Measurements from ENCODE around the gene TTC16.
"Not testable (repeated sequence)": the region's sequence is repeated elsewhere in the genome, so short reads cannot be mapped to it uniquely, and the experiment has no call there.

TTC16 gene

DNA sequence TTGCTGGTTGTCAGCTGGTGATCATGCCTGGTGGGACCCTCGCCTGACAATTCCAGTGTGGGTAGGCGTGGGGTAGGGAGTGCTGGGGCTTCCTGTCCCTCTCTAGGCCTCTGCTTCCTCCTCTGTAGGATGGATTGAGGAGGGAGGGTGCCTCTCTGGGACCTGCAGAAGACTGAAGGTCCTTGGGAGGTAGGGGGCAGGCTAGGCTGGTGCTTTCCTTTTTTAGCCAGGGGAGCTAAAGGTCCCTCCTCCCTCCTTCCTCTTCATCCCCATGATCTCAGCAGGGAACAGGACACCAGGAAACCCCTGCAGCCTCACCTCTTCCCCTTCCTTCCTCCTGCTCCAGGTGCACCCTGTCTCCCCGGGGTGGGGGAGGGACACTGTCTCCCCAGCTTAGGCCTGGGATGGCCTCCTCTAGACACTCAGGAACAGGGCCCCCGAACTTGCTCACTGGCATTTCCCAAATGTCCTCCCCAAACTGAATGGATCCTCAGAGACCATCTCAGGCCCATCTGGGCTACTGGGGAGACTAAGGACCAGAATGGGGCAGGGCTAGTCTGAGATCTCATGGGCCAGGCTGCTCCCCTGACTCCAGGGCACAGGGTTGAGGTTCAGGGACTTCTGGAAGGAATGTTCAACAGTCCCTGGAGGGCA is 54.2 kb downstream of the TTC16 start:
- no peak for DNase-seq (ENCODE audit: low read depth)

DNA sequence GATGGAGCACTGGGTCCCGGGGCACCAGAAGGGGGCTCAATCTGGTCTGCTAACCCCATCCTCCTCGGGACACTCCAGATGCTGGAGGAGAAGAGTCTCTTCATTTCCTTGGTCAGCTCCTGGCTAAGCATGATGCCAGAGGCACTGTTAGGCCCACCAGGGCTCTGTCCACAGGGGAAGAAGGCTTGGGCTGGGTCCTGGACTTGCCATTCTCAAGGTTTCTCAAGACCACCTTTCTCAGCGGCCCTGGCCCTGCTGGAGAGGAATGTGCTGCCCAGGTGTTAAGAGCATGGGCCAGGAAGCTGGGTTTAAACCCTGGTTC is 54.7 kb downstream of the TTC16 start:
- no peak for DNase-seq (ENCODE audit: low read depth)

DNA sequence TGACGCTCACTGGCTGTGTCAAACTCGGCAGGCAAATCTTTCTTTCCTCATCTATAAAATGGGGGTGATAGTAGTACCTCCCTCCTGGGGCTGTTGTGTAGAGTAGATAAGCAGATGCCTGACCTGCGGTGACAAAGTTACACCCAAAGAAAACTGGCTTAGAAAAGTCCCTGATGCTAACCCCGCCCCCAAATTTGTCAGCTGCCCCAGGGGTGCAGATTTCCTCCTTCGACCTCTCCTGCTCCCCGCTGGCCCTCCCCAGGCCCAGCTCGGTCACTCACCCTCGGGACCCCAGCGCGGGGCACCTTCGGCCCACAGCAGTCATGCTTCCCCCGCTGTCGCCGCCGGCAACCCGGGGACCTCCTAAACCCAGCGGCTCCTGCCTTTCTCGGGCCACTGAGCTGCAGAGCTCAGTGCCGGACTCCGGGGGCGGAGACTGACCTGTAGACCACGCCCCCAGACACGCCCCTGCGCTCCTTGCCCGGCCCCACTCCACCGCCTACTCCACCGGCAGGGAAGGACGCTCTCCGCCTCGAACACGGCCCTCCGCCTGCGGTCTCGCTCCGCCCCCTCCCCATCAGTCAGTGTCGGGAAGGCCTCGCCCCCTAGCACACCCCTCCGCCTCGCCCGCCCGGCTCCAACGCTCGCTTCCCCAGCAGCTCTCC is 55.2 kb downstream of the TTC16 start:
- peak; percentile 92 for DNase-seq (ENCODE audit: low read depth)

- no peak for DNase-seq (ENCODE audit: low read depth)
Observed at GRCh38 chr9:127771570-127772189, 55.8 kb downstream of the TTC16 start.

DNA sequence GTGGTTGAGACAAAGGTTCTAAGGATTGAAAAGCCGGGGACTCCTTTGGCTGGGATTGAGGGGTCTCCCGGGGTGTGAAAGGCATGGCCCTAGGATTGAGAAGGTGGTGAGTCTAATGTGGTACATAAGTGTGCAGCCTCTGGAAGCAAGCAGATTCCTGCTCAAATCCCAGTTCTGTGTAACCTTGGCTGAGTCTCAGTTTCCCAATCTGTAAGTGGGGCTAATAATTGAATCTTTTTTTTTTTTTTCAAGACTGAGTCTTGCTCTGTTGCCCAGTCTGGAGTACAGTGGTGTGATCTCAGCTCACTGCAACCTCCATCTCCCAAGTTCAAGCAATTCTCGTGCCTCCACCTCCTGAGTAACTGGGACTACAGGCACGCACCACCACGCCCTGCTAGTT is 56.7 kb downstream of the TTC16 start:
- no peak for DNase-seq (ENCODE audit: low read depth)

- no peak for DNase-seq (ENCODE audit: low read depth)
Observed at GRCh38 chr9:127773272-127773671, 57.4 kb downstream of the TTC16 start.

GRCh38 chr9:127773981-127774380 is 58.1 kb downstream of the TTC16 start:
- DNase-seq (ENCODE audit: low read depth), result no peak

DNA sequence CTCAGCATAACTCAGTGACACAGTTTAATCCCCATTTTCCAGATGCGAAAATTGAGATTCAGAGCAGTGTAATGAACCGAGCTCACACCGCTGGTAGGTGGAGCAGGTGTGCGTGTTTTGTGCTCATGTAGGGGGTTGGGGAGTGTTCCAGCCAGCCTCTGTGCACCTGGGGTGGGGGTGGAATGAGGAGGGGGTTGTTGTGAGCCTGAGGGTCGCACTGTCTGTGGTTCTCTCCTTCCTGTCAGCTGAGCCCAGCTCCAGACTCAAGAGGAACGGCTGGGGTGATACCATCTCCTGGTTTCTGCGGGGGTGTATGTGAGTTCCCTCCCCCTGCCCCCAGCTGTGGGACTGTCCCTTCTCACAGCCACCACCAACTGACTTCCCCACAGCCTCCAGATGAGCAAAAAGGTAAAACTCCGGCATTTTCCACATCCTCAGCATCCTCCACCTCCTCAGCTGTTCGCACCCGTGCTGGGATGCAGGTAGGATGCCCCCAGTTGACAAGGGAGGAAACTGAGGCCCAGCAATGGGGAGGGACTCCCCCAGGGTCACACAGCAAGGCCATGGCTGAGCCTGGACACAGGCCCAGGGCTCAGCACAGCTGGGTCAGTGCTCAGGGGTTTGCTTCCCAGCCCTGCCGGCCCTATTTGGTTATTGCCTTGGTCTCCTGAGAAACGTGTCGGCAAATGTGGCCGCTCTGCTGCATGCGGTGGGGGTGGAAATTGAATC is 60.5 kb downstream of the TTC16 start:
- peak; percentile 66 for DNase-seq (ENCODE audit: low read depth)

DNA sequence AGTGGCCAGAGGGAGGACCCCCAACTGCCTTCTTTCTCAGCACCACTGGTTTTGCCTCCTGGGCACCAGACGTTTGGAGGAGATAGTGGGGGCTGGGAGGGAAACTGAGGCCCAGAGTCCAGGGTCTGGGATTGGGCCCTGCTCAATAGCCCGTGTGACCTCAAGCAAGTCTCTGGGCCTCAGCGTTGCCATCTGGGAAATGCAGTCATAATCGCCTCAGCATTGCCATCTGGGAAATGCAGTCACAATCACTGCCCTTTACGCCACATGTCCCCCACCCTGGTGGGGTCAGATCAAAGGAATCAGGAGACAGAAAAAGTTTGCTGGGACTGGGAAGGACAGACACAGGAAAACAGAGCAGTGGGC is 61.0 kb downstream of the TTC16 start:
- no peak for DNase-seq (ENCODE audit: low read depth)

GRCh38 chr9:127777368-127777980 is 61.6 kb downstream of the TTC16 start:
- no peak for DNase-seq (ENCODE audit: low read depth)

- DNase-seq (ENCODE audit: low read depth), result peak; percentile 30
Observed at GRCh38 chr9:127778280-127779135, 62.6 kb downstream of the TTC16 start, which contains the start of gene SH2D3C. SH2D3C (minus strand) TSS chr9:127778666; CDS start chr9:127778627, 39 bp downstream.

GRCh38 chr9:127779136-127779981 is 63.5 kb downstream of the TTC16 start:
- peak; percentile 31 for DNase-seq (ENCODE audit: low read depth)

GRCh38 chr9:127780126-127780885 is 64.4 kb downstream of the TTC16 start:
- DNase-seq (ENCODE audit: low read depth), result no peak

DNA sequence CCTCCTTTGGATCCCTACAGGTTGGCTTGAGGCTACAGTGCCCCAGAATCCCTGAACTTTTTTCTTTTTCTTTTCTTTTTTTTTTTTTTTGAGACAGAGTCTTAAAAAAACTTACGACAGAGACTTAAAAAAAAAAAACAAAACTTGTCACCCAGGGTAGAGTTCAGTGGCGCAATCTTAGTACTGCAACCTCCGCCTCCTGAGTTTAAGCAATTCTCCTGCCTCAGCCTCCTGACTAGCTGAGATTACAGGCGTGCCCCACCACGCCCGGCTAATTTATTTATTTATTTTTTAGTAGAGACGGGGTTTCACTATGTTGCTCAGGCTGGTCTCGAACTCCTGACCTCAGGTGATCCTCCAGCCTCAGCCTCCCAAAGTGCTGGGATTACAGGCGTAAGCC is 65.0 kb downstream of the TTC16 start:
- DNase-seq (ENCODE audit: low read depth), result not testable (repeated sequence)

Measured in activated T-cell treated with anti-CD3 and anti-CD28 coated beads for 1 hour (primary cell).